Psoas muscle (tissue), 8 donors: ENCODE results near the gene COPS7B. TPM values are rescaled to one million over a fixed set of nuclear protein-coding genes. Genes with fewer than 3 reads are reported as not detected.

Experiments
- ATAC-seq, 4 donors: fragments of 200-7000 bp; cut with Tn5 transposase; one replicate each; pipeline ENCODE4 v1.9.1; 2020; ENCODE audit warnings: moderate library complexity in 3 of 4, mild to moderate bottlenecking in 2 of 4
- DNase-seq, 2 donors: peaks; one replicate each; pipeline ENCODE4 v3.0.0-alpha.2; 2020
- H3K27ac ChIP-seq: fragments of 200-600 bp; one replicate; pipeline ENCODE4 v1.8.0; 2022
- H3K27me3 ChIP-seq, 3 donors: fragments of 200-600 bp in 1 of 3; one replicate each; pipeline versions ENCODE4 v1.6.1 to v1.8.0; 2013 to 2022; ENCODE audit warnings: low read length in 2 of 3, mild to moderate bottlenecking in 2 of 3, moderate library complexity in 1 of 3; ENCODE audit not compliant: insufficient read depth in 3 of 3
- H3K36me3 ChIP-seq, 2 donors: fragments of 200-600 bp in 1 of 2; one replicate each; pipeline versions ENCODE4 v1.6.1 to v1.8.0; 2013 to 2022; ENCODE audit warnings: low read depth in 1 of 2, mild to moderate bottlenecking in 1 of 2, moderate library complexity in 1 of 2; ENCODE audit not compliant: insufficient read depth in 1 of 2
- H3K4me1 ChIP-seq: fragments of 200-600 bp; one replicate; pipeline ENCODE4 v1.8.0; 2022
- H3K4me3 ChIP-seq: fragments of 200-600 bp; one replicate; pipeline ENCODE4 v1.8.0; 2022; ENCODE audit warnings: mild to moderate bottlenecking
- H3K9me3 ChIP-seq: fragments of 200-600 bp; one replicate; pipeline ENCODE4 v1.8.0; 2022
- CTCF ChIP-seq: fragments of 200-600 bp; IDR thresholded peaks from one replicate; pipeline ENCODE4 v1.8.0; 2022; ENCODE audit warnings: antibody characterized with exemption
- WGBS, 3 donors: extraction: QIAGEN DNeasy Blood & Tissue Kit; methylation state at CpG; one replicate each; pipeline versions ENCODE4 v1.1.6 to v1.1.7; 2013; 5-methylcytosine and 5-hydroxymethylcytosine counted together
- intact Hi-C, 2 donors: fragments of 100-400 bp; cut with DNase I; formaldehyde crosslinking; loops; one replicate each; pipeline versions ENCODE4 v1.11.0 to v1.14.2; 2022
- polyA plus RNA-seq, 3 donors: library from polyadenylated mRNA; stranded (reverse); fragments of 200-250 nt; gene quantifications; one replicate each; pipeline ENCODE4 v1.2.3, GENCODE V29; 2013
- total RNA-seq, 4 donors: library from RNA; stranded (reverse); fragmentation: NEBNext Ultra II Directional in 2 of 4; extraction: Animal tissue kit (Norgen Biotek cat#: 25700) in 2 of 4; gene quantifications; one replicate each; pipeline versions ENCODE4 v1.2.1 to v1.2.4, GENCODE V29; 2021 to 2023
- donor health status: healthy with polysubstance abuse.
- donor health status: DM: no; HTN: no; CAD: no; lungs with moderate emphysema.
- donor health status: Bipolar disorder and iron deficiency.
- donor health status: healthy.
- donor health status: DM: yes; HTN: yes; CAD: no.
- donor health status: DM: no; HTN: no; CAD: no.
- donor health status: DM: no; HTN: no; CAD: no.
- donor health status: DM: yes; HTN: yes; CAD: no.

COPS7B gene
- total and polyA plus RNA-seq, 7 donors = 16.5 to 27.8 (median 18.1) TPM

GRCh38 chr2:231751042-231751815 is 35.0 kb upstream of the COPS7B start:
- TF ChIP-seq CTCF = no peak

DNA sequence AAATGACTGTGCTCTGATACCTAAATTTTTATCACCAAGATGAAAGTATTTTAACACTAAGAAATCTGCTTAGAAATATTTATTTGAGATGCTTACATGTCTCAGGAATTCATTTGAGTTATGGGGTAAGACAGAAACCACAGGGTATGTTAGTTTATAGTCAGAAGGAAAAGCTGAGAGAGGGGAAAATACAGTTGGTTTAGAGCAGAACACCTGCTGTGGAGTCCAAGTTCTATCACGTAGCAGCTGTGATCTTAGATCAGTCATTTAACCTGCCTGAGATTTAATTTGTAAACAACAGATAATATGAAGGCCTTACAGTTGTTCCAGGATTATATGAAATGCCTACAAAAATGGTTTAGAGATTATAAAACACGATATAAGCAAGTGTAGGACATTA is 34.2 kb upstream of the COPS7B start:
- no peaks in the 10 kb centered on the region for H3K36me3 ChIP-seq
- ATAC-seq (no peak), DNase-seq (no peak)
- intact Hi-C loops = no loop called here
- TF ChIP-seq CTCF = no peak
- H3K27me3 ChIP-seq = no peaks in the 10 kb centered on the region
- no peaks in the 10 kb centered on the region for H3K9me3 ChIP-seq
- H3K27ac ChIP-seq = no peak overlapping the region
- H3K4me3 ChIP-seq = no peak overlapping the region
- 81 to 86% (median 84%) methylated on average over 2 of the region's 2 CpGs for WGBS, 3 donors
- no peaks in the 10 kb centered on the region for H3K4me1 ChIP-seq

More at GRCh38 chr2:231751042-231751815, 35.0 kb upstream of the COPS7B start:
- intact Hi-C loops = no loop called here
- Histone ChIP-seq H3K4me3 (no peak overlapping the region), H3K27me3 (no peaks in the 10 kb centered on the region), H3K9me3 (no peaks in the 10 kb centered on the region), H3K4me1 (no peaks in the 10 kb centered on the region), H3K27ac (no peak overlapping the region), H3K36me3 (no peaks in the 10 kb centered on the region)
- DNase-seq (no peak), ATAC-seq (no peak)
- 91 to 93% (median 92%) methylated on average over 4 of the region's 4 CpGs for WGBS, 3 donors

- Histone ChIP-seq H3K27ac (no peak overlapping the region), H3K36me3 (no peaks in the 10 kb centered on the region), H3K4me3 (no peak overlapping the region), H3K27me3 (no peaks in the 10 kb centered on the region), H3K4me1 (peaks cover 5% of the 10 kb centered on the region), H3K9me3 (no peaks in the 10 kb centered on the region)
- no peak for ATAC-seq
- intact Hi-C loops = no loop called here
- WGBS, 3 donors = 83 to 91% (median 87%) methylated on average over 2 of the region's 2 CpGs
- no peak for TF ChIP-seq CTCF
- no peak for DNase-seq
Observed at GRCh38 chr2:231761735-231762134, 24.5 kb upstream of the COPS7B start.

DNA sequence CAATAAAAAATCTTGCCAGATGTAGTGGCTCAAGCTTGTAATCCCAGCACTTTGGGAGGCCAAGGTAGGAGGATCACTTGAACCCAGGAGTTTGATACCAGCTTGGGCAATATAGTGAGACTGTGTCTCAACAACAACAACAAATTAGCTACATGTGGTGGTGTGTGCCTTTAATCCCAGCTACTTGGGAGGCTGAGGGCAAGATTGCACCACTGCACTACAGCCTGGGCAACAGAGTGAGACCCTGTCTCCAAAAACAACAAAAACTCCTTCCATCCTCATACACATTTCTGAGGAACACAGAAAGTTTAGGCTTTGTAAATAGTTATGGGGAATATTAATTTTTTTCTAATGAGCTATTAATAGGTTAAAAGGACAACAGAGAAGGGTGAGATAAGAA is 22.1 kb upstream of the COPS7B start:
- no peak for DNase-seq
- TF ChIP-seq CTCF = no peak
- Histone ChIP-seq H3K9me3 (no peaks in the 10 kb centered on the region), H3K27me3 (no peaks in the 10 kb centered on the region), H3K4me1 (peaks cover 6% of the 10 kb centered on the region), H3K4me3 (no peak overlapping the region), H3K27ac (no peak overlapping the region), H3K36me3 (no peaks in the 10 kb centered on the region)
- intact Hi-C loops = no loop called here
- no peak for ATAC-seq

GRCh38 chr2:231764760-231765159 is 21.5 kb upstream of the COPS7B start:
- intact Hi-C loops = no loop called here
- ATAC-seq (no peak), DNase-seq (no peak)
- 85 to 88% (median 88%) methylated on average over 4 of the region's 4 CpGs for WGBS, 3 donors
- H3K9me3 ChIP-seq = no peaks in the 10 kb centered on the region
- H3K36me3 ChIP-seq = no peaks in the 10 kb centered on the region
- H3K27ac ChIP-seq = no peak overlapping the region
- H3K27me3 ChIP-seq = no peaks in the 10 kb centered on the region
- no peak for TF ChIP-seq CTCF
- H3K4me1 ChIP-seq = peaks cover 6% of the 10 kb centered on the region
- H3K4me3 ChIP-seq = no peak overlapping the region
